Endothelial cell of umbilical vein (primary cell): ENCODE measurements around the gene USP37. TPM values are rescaled to one million over a fixed set of nuclear protein-coding genes. Genes with fewer than 3 reads are reported as not detected.

Source experiments
- BruUV-seq: library from RNA; stranded (reverse); fragments of 400-500 nt; replicated peaks from 2 replicates; lab custom pipeline; 2021; lab: Mats Ljungman, UMichigan
- CTCF ChIA-PET: fragments of 300-600, 350-600 bp; sonication (Branson Sonifier 250); formaldehyde crosslinking; loops from one replicate; lab custom pipeline; 2021; ENCODE audit warnings: antibody characterized with exemption, inconsistent platforms; lab: Charles Lee
- POLR2A ChIA-PET: fragments of 300-600, 350-600 bp; sonication (Branson Sonifier 250); formaldehyde crosslinking; loops from one replicate; lab custom pipeline; 2021; ENCODE audit warnings: antibody characterized with exemption, inconsistent platforms; lab: Charles Lee
- DNase-seq: peaks from one replicate; pipeline ENCODE4 v3.0.0-alpha.2; 2011; ENCODE audit warnings: low read depth, low spot score
- FAIRE-seq: peaks from 2 replicates; lab custom pipeline; 2011; peaks lifted over from hg19 to GRCh38; lab: Jason Lieb, UNC
- H2AFZ ChIP-seq: 2 replicates; pipeline ENCODE4 v1.6.0; 2012; ENCODE audit warnings: low read depth, low read length, control low read depth, inconsistent platforms
- H3K27ac ChIP-seq: 2 replicates; pipeline ENCODE4 v1.5.1; 2011; ENCODE audit warnings: low read depth, mild to moderate bottlenecking, control low read depth, low read length, moderate library complexity; ENCODE audit not compliant: insufficient read depth
- H3K27me3 ChIP-seq, 2 experiments: 2 replicates each; pipeline versions ENCODE4 v1.6.0 to v1.6.1; 2011; ENCODE audit warnings: low read length in 2 of 2, mixed read lengths in 1 of 2; ENCODE audit not compliant: control insufficient read depth in 2 of 2, insufficient read depth in 2 of 2
- H3K36me3 ChIP-seq, 2 experiments: 2 replicates in 1 of 2; 3 replicates in 1 of 2; pipeline ENCODE4 v1.5.1; 2011; ENCODE audit warnings: low read length in 2 of 2, mild to moderate bottlenecking in 1 of 2, moderate library complexity in 1 of 2; ENCODE audit not compliant: control insufficient read depth in 2 of 2, insufficient read depth in 2 of 2; ENCODE audit errors: extremely low read depth in 1 of 2
- H3K4me1 ChIP-seq: 3 replicates; pipeline ENCODE4 v1.5.1; 2011; ENCODE audit warnings: mild to moderate bottlenecking, low read length; ENCODE audit not compliant: control insufficient read depth, insufficient read depth; ENCODE audit errors: extremely low read depth
- H3K4me2 ChIP-seq: 2 replicates; pipeline ENCODE4 v1.6.1; 2011; ENCODE audit warnings: low read length, control low read depth, mixed read lengths; ENCODE audit not compliant: insufficient read depth
- H3K4me3 ChIP-seq, 3 experiments: fragments of 200-600 bp in 1 of 3; sonication (generic), shearing (Covaris generic) in 1 of 3; replicated peaks in 1 of 3; 2 replicates each; pipeline ENCODE4 v1.5.1; 2011 to 2016; ENCODE audit warnings: control low read depth in 3 of 3, low read length in 3 of 3, mild to moderate bottlenecking in 2 of 3, inconsistent platforms in 1 of 3, low read depth in 1 of 3, moderate library complexity in 1 of 3; ENCODE audit not compliant: insufficient read depth in 1 of 3
- H3K79me2 ChIP-seq: 2 replicates; pipeline ENCODE4 v1.6.0; 2012; ENCODE audit warnings: low read length, inconsistent platforms; ENCODE audit not compliant: control insufficient read depth, insufficient read depth
- H3K9ac ChIP-seq: replicated peaks from 2 replicates; pipeline ENCODE3; 2011; ENCODE audit warnings: low read length, control low read depth; ENCODE audit not compliant: insufficient read depth; ENCODE audit errors: extremely low read depth
- H3K9me1 ChIP-seq: replicated peaks from 3 replicates; pipeline ENCODE4 v1.6.0; 2011; ENCODE audit warnings: mild to moderate bottlenecking, low read length; ENCODE audit not compliant: control insufficient read depth, insufficient read depth; ENCODE audit errors: extremely low read depth
- H3K9me3 ChIP-seq: replicated peaks from 2 replicates; pipeline ENCODE4 v1.5.1; 2012; ENCODE audit warnings: low read length, inconsistent platforms; ENCODE audit not compliant: control insufficient read depth, insufficient read depth
- H4K20me1 ChIP-seq: replicated peaks from 2 replicates; pipeline ENCODE3; 2011; ENCODE audit warnings: mild to moderate bottlenecking, low read length; ENCODE audit not compliant: control insufficient read depth, insufficient read depth; ENCODE audit errors: extremely low read depth
- CTCF ChIP-seq, 2 donors: IDR thresholded peaks; 1 replicate in 1 of 2; 2 replicates in 1 of 2; pipeline ENCODE4 v1.5.1; 2011; ENCODE audit warnings: low read length in 2 of 2, mild to moderate bottlenecking in 2 of 2, moderate library complexity in 2 of 2, control low read depth in 1 of 2, inconsistent platforms in 1 of 2, low read depth in 1 of 2; ENCODE audit not compliant: insufficient read depth in 1 of 2; ENCODE audit errors: extremely low read depth in 1 of 2
- EZH2 ChIP-seq: IDR thresholded peaks from 2 replicates; pipeline ENCODE4 v1.6.1; 2012; ENCODE audit warnings: borderline replicate concordance, low read depth, mild to moderate bottlenecking, moderate library complexity, low read length, inconsistent platforms; ENCODE audit not compliant: severe bottlenecking
- FOS ChIP-seq: IDR thresholded peaks from 2 replicates; pipeline ENCODE4 v1.6.1; 2011; ENCODE audit warnings: mild to moderate bottlenecking, low read length, moderate library complexity, borderline replicate concordance; ENCODE audit not compliant: insufficient read depth
- GATA2 ChIP-seq: IDR thresholded peaks from 2 replicates; pipeline ENCODE4 v1.7.0; 2011; ENCODE audit warnings: low read depth, mild to moderate bottlenecking, moderate library complexity, mixed read lengths, low read length; ENCODE audit not compliant: insufficient read length, insufficient read depth
- JUN ChIP-seq: IDR thresholded peaks from 2 replicates; pipeline ENCODE4 v1.6.1; 2011; ENCODE audit warnings: borderline replicate concordance, low read depth; ENCODE audit not compliant: insufficient read length, insufficient read depth
- MYC ChIP-seq: IDR thresholded peaks from one replicate; pipeline ENCODE4 v1.6.1; 2011; ENCODE audit warnings: mild to moderate bottlenecking, low read depth, low read length
- POLR2A ChIP-seq: IDR thresholded peaks from 2 replicates; pipeline ENCODE4 v1.6.1; 2012; ENCODE audit warnings: low read depth, mild to moderate bottlenecking, control low read depth, low read length
- POLR2AphosphoS5 ChIP-seq: IDR thresholded peaks from 2 replicates; pipeline ENCODE4 v1.6.1; 2012; ENCODE audit warnings: low read depth, mild to moderate bottlenecking, control low read depth, low read length, moderate library complexity; ENCODE audit not compliant: insufficient read depth
- dilution Hi-C: fragments of 300-500 bp; cut with MboI; formaldehyde crosslinking; loops from one replicate; pipeline ENCODE4 v1.15.0; 2019; ENCODE audit warnings: low sequenced_read_pairs; ENCODE audit not compliant: extremely low pct_ligation_motif_present
- intact Hi-C: fragments of 100-400 bp; cut with micrococcal nuclease; formaldehyde crosslinking; loops from one replicate; pipeline ENCODE4 v1.10.0; 2022
- polyA plus RNA-seq, 4 experiments: library from polyadenylated mRNA; depleted of rRNA in 3 of 4; stranded (reverse) in 3 of 4; unstranded in 1 of 4; fragments of >200 nt; gene quantifications; 2 replicates each; pipeline versions ENCODE4 v1.2.1 to v1.2.3, GENCODE V29; 2011 to 2012; ENCODE audit warnings: missing spikeins in 1 of 4
- total RNA-seq: library from RNA; stranded (reverse); gene quantifications from 2 replicates; pipeline ENCODE4 v1.2.3, GENCODE V29; 2021
- TF ChIP-seq, protein P1 (sequence below): IDR thresholded peaks from 2 replicates; pipeline ENCODE4 v1.6.1; 2011; ENCODE audit not compliant: insufficient read depth, insufficient read length

The USP37 gene
- total and polyA plus RNA-seq, 2 donors (not counting 3 experiments of a cell fraction or from before 2014, with no cell fraction given), result 1.9 to 14.4 TPM

DNA sequence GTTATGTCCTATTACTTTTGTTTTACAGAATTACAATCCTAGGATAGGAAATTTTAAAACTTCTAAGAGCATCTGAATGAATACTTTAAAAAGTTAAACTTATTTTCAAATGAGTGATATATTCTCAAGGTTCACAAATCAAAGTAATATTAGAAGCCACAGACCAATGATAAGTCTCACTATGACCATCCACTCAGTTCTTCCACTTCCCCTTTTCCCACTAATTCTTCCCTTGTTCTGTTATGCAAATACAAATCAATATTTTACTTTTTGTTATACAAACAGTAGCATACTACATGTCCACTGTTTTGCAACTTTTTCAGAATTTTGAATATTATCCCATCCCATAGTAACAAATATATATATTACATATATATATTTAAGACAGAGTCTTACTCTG is 20.2 kb downstream of the USP37 start:
- Histone ChIP-seq H3K9me3 (no peaks in the 10 kb centered on the region), H3K27me3 (no peaks in the 10 kb centered on the region), H3K27ac (no peak overlapping the region), H3K4me2 (no peak overlapping the region), H3K9ac (no peak overlapping the region), H3K4me3 (no peak overlapping the region), H2AFZ (no peak overlapping the region), H3K36me3 (peaks cover 5 to 15% of the 10 kb centered on the region in 2 experiments), H3K79me2 (no peaks in the 10 kb centered on the region), H3K9me1 (no peaks in the 10 kb centered on the region), H3K4me1 (no peaks in the 10 kb centered on the region), H4K20me1 (no peaks in the 10 kb centered on the region)
- no TSS peak for BruUV-seq
- intact Hi-C loops, result no loop called here
- no peak for FAIRE-seq
- CTCF ChIA-PET, result interaction anchor here (1.0 kb wide), 2 partner anchors 100 to 299 kb away, joined by 3 to 5 read pairs; no protein-coding TSS in a partner anchor
- TF ChIP-seq JUN, result no peak
- TF ChIP-seq EZH2, result no peak
- no peak for TF ChIP-seq CTCF (IDR thresholded peaks at IDR 0.05; ENCODE audit: extremely low read depth in 1 of 2, insufficient read depth in 1 of 2, low read depth in 1 of 2, low read length in 2 of 2)
- no peak for TF ChIP-seq FOS
- no peak for TF ChIP-seq MYC
- TF ChIP-seq GATA2, result no peak
- no peak for TF ChIP-seq POLR2A
- no peak for TF ChIP-seq POLR2AphosphoS5
- TF ChIP-seq, protein P1, sequence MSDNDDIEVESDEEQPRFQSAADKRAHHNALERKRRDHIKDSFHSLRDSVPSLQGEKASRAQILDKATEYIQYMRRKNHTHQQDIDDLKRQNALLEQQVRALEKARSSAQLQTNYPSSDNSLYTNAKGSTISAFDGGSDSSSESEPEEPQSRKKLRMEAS, result no peak
- POLR2A ChIA-PET, result no interaction called here
- dilution Hi-C loops, result no loop called here
- DNase-seq, result no peak
